Iris pigment epithelial cell (primary cell): Measurements from ENCODE around the gene NEB.
"Not testable (repeated sequence)": the region's sequence is repeated elsewhere in the genome, so short reads cannot be mapped to it uniquely, and the experiment has no call there.

ENCODE experiments used
- DNase-seq: peaks from one replicate; pipeline ENCODE4 v3.0.0-alpha.2; 2011; ENCODE audit warnings: low read depth

NEB gene

GRCh38 chr2:151614159-151614558 is 120.1 kb downstream of the NEB start:
- no peak for DNase-seq

- DNase-seq, result no peak
These were observed 122.9 kb downstream of the NEB start for GRCh38 chr2:151611351-151611750.

GRCh38 chr2:151610310-151610709 is 124.0 kb downstream of the NEB start:
- no peak for DNase-seq

- no peak for DNase-seq
These were observed 124.6 kb downstream of the NEB start for GRCh38 chr2:151609705-151610104.

- not testable (repeated sequence) for DNase-seq
These were observed 126.5 kb downstream of the NEB start for GRCh38 chr2:151607459-151608424.

- not testable (repeated sequence) for DNase-seq
These were observed 130.7 kb downstream of the NEB start for GRCh38 chr2:151603530-151603929.

- not testable (repeated sequence) for DNase-seq
These were observed 131.9 kb downstream of the NEB start for GRCh38 chr2:151602402-151602801.

- DNase-seq, result not testable (repeated sequence)
These were observed 132.5 kb downstream of the NEB start for GRCh38 chr2:151601803-151602202.

- DNase-seq, result not testable (repeated sequence)
These were observed 137.2 kb downstream of the NEB start for GRCh38 chr2:151596903-151597608.

GRCh38 chr2:151591908-151592255 is 142.4 kb downstream of the NEB start:
- DNase-seq, result not testable (repeated sequence)

- DNase-seq, result not testable (repeated sequence)
These were observed 142.9 kb downstream of the NEB start for GRCh38 chr2:151591250-151591907.

- DNase-seq, result not testable (repeated sequence)
These were observed 153.0 kb downstream of the NEB start for GRCh38 chr2:151581300-151581699.

- not testable (repeated sequence) for DNase-seq
These were observed 153.6 kb downstream of the NEB start for GRCh38 chr2:151580697-151581096.

GRCh38 chr2:151577116-151577515 is 157.2 kb downstream of the NEB start:
- no peak for DNase-seq

GRCh38 chr2:151576080-151576479 is 158.2 kb downstream of the NEB start:
- no peak for DNase-seq

- peak; percentile 31 for DNase-seq
These were observed 158.9 kb downstream of the NEB start for GRCh38 chr2:151575338-151575737.

- no peak for DNase-seq
These were observed 164.1 kb downstream of the NEB start for GRCh38 chr2:151570191-151570590.

GRCh38 chr2:151569167-151569566 is 165.1 kb downstream of the NEB start:
- no peak for DNase-seq

- DNase-seq, result no peak
These were observed 165.8 kb downstream of the NEB start for GRCh38 chr2:151568501-151568900.

GRCh38 chr2:151567006-151567405 is 167.3 kb downstream of the NEB start:
- DNase-seq, result no peak

- DNase-seq, result no peak
These were observed 171.9 kb downstream of the NEB start for GRCh38 chr2:151562398-151562797.

GRCh38 chr2:151560289-151560688 is 174.0 kb downstream of the NEB start:
- peak; percentile 60 for DNase-seq

GRCh38 chr2:151559431-151559830 is 174.8 kb downstream of the NEB start:
- not testable (repeated sequence) for DNase-seq
